H4 (cell line): ENCODE data around the gene ARHGAP33. TPM values are rescaled to one million over a fixed set of nuclear protein-coding genes. Genes with fewer than 3 reads are reported as not detected.

Experiments
- DNase-seq: peaks from one replicate; pipeline ENCODE4 v3.0.0-alpha.2; 2015; ENCODE audit warnings: low spot score
- total RNA-seq: library from RNA; depleted of rRNA; stranded (reverse); fragments of >200 nt; shearing (Covaris generic); gene quantifications from 2 replicates; pipeline ENCODE4 v1.2.3, GENCODE V29; 2014; rRNA removed

Gene ARHGAP33
- total RNA-seq: 1.5 and 2.2 TPM in 2 replicates

DNA sequence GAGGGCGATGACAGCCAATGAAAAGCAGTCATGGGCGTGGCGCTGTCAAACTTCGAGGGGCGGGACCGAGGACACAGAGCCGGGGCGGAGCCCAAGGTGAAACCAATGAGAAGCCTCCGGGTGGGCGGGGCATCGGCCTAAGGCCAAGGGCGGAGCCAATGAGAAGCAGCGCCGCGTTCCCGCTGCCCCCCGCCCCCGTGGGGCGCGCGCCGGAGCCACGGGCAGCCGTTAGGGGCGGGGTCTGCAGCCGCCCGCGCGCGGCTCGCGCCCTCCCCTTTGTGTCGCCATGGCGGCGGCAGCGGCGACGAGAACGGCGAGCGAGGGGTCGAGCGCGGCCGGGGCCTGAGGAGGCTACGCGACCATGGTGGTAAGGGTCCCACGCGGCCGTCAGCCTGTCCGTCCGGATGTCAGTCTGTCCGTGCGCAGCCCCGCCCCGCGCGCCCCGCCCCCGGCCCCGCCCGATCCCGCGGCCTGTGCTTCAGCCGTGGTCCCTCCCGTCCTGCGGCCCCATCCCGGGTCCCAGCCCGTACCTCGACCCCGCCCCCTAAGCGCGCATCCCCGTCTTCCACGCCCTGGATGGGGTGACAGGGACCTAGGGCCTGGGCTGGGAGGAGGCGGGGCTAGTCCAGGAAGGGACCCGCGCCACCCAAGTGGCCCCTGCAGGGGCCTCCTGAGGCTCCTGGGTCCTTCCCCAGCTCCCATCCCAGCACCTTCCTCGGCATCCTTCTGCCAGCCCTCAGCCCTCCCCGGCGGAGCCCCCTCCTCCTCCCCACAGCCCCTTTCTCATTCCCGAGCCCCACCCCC is at the start of gene ARHGAP33:
Gene ARHGAP33, plus strand, starts transcription at position 267 of the 804 bp plus-strand sequence. Its CDS starts 95 bp downstream, at position 362.
- peak; percentile 95 for DNase-seq

DNA sequence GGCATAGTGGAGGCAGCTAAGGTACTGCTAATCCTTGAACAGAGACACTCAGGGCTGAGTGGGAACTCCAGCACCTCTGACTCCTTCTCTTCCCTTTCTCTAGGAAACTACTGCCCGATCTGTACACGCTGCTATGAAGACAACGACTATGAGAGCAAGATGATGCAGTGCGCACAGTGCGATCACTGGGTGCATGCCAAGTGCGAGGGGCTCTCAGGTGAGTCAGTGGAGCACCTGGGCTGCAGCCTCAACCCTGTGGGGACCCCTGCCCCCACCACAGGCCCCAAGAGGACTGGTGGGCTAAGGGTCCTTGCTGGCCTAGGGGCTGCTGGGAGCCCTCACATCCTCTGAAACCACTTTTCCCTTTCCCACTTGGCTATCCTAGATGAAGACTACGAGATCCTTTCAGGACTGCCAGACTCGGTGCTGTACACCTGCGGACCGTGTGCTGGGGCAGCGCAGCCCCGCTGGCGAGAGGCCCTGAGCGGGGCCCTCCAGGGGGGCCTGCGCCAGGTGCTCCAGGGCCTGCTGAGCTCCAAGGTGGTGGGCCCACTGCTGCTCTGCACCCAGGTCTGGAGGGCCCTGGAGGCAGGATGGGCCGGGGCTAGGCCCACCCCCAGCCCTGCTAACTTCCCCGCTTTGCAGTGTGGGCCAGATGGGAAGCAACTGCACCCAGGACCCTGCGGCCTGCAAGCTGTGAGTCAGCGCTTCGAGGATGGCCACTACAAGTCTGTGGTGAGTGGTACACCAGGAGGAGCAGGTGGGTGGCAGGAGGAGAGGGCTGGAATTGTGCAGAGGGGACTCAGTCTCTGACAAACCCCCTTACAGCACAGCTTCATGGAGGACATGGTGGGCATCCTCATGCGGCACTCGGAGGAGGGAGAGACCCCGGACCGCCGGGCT is 48.1 kb upstream of the ARHGAP33 start:
- DNase-seq: no peak

- DNase-seq: no peak
These were observed 47.2 kb upstream of the ARHGAP33 start for GRCh38 chr19:35727956-35728706.

GRCh38 chr19:35729021-35729420 is 46.3 kb upstream of the ARHGAP33 start:
- no peak for DNase-seq

GRCh38 chr19:35729763-35730162 is 45.6 kb upstream of the ARHGAP33 start:
- DNase-seq: no peak

- DNase-seq: no peak
These were observed 45.0 kb upstream of the ARHGAP33 start for GRCh38 chr19:35730326-35730725.

DNA sequence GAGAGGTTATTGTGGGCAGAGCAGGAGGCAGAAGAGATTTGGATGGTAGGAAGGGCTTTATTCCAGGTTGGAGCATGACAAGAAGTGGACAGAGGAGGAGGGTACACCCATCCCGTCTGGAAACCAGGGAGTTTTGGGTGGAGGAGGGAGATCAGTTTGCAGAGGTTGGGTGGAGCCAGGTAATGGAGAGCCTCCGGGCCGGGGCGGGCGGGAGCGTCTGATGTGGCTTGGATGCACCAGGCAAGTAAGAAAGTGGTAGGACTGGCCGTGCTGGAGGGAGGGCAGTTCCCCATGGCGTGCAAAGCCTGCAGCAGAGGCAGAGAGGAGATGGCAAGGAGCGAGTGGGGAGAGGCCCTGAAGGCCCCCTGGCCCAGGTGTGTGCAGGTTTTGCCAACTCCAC is 44.0 kb upstream of the ARHGAP33 start:
- no peak for DNase-seq

DNA sequence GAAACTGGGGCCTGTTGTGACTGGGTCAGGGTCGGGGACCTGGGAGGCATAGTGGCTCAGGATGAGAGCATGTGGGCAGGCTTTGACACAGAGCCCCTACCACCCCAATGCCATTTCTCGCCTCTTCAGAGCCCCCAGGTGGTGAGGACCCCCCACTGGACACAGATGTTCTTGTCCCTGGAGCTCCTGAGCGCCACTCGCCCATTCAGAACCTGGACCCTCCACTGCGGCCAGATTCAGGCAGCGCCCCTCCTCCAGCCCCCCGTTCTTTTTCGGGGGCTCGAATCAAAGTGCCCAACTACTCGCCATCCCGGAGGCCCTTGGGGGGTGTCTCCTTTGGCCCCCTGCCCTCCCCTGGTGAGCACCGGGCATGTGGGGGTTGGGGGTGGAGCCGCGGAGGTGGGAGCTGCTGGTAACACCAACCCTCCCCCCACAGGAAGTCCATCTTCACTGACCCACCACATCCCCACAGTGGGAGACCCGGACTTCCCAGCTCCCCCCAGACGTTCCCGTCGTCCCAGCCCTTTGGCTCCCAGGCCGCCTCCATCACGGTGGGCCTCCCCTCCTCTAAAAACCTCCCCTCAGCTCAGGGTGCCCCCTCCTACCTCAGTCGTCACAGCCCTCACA is 43.5 kb upstream of the ARHGAP33 start:
- DNase-seq: no peak

DNA sequence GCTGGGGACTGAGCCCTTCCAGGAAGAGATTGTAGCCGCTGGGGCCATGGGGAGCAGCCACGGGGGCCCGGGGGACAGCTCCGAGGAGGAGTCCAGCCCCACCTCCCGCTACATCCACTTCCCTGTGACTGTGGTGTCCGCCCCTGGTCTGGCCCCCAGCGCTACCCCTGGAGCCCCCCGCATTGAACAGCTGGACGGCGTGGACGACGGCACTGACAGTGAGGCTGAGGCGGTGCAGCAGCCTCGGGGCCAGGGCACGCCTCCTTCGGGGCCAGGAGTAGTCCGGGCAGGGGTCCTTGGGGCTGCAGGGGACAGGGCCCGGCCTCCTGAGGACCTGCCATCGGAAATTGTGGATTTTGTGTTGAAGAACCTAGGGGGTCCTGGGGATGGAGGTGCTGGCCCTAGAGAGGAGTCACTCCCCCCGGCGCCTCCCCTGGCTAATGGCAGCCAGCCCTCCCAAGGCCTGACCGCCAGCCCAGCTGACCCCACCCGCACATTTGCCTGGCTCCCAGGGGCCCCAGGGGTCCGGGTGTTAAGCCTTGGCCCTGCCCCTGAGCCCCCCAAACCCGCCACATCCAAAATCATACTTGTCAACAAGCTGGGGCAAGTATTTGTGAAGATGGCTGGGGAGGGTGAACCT is 42.7 kb upstream of the ARHGAP33 start:
- no peak for DNase-seq

- no peak for DNase-seq
These were observed 41.9 kb upstream of the ARHGAP33 start for GRCh38 chr19:35733180-35734125.

DNA sequence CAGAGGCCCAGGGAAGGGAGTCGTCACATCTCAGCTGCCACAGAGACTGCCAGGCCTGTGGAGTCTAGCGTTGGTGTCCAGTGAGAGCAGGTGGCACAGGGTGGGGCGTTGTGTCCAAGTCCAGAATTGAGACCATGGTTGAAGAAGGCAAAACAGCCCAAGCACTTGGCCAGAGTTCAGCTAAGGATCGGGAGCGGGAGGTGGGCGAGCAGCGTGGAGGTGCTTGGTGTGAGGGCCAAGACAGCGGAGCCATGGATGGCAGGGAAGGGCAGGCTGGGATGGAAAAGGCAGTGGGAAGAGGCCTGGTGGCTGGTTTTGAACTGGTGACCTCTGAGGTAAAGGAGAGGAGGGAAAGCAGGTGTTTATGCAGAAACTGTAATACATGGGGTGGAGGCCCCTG is 41.1 kb upstream of the ARHGAP33 start:
- no peak for DNase-seq

DNA sequence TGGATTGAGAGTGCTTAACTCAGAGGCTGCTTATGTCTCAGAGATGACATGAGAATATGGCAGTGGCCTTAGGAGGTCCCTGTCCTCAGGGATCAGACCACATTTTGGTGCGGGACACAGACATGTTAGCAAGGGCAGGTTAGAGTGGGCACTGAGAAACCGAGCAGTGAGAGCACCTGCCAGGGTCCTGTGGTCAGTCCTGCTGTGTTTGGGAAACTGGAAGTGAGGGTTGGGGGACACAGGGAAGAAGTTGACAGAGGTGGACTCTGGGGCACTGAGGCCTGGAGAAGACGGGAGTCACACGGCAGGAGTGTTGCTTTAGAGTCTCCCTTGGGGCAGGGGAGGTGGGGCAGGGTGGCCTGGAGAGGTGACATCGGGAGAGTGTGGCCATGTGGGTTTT is 40.5 kb upstream of the ARHGAP33 start:
- no peak for DNase-seq

DNA sequence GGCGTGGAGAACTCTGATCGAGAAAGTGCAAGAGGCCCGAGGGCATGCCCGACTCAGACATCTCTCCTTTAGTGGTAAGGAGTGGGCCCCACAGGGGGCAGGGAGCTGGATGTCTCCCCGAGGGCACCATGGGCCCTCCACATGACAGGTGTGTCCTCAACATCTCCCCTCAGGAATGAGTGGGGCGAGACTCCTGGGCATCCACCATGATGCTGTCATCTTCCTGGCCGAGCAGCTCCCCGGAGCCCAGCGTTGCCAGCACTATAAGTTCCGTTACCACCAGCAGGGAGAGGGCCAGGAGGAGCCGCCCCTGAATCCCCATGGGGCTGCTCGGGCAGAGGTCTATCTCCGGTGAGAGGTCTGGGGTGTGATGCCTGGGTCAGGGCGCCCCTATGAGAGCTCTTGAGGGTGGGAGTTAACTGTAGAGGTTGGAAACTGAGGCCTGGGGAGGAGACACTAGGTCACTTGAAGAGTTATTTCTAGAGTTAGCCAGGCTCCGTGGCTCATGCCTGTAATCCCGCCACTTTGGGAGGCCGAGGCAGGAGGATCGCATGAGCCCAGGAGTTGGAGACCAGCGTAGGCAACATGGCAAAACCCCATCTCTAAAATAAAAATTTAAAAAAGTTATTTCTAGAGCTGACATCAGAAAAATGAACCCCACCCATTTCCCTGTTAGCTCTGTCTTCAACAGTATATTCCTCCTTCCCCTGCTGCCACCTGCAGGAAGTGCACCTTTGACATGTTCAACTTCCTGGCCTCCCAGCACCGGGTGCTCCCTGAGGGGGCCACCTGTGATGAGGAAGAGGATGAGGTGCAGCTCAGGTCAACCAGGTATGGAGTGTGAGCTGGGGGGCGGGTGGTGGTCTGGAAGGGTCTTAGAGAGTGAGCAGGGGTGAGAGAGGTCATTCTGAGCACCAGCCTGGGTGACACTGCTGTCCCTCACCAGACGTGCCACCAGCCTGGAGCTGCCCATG is 38.2 kb upstream of the ARHGAP33 start:
- no peak for DNase-seq

GRCh38 chr19:35738021-35738886 is 37.1 kb upstream of the ARHGAP33 start:
- no peak for DNase-seq

DNA sequence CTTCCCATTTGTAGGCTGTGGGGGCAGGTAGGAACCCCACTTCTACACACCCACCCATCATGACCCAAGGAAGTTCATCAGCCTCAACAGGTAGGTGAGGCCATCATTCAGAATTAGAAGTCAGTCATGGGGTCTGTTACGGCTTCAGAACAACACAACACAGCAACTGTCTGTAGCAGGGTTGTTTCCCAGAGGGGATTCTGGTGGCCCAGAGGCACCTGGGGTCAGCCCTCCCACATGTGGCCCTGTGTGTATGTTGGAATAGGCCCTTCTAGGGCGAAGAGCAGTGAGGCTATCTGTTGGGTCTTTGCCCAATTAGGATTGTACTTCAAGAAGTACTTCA is 36.5 kb upstream of the ARHGAP33 start:
- DNase-seq: no peak

DNA sequence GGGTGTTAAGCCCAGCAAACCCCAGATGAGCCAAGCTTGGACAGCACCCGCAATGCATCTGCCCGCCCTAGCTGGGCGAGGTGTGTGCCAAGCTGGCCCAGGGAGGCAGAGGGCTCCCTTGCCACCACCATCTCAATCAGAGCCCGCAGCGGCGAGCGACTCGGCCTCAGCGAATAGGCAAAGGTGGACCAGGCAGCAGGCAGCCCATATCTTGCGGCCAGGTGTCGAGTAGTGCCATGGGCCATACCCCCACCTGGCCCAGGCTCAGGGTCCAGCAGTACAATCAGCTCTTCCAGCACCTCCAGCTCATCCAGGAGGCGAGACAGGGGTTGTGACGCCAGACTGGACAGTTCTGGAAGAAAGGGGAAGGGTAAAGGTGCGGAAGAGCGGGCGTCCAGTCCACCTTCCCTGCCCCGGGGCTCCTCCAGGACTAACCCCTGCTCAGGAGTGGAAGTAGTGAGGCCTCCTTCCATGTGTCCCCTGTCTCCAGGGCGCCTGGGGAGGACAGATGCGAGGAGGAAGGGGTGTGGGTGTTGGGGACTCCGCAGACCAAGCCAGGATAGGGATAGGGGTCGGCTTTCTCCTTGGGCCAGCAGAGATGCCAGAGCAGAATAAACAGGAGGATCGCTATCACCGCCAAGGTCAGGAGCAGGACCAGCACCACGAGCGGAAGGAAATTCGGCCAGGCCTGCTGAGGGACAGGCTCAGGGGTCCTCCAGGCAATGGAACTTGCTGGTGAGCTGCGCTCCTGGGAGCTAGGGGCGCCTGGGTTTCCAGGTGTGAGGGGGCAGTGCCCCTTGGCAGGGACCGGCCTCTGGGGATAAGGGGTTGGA is 35.9 kb upstream of the ARHGAP33 start:
- no peak for DNase-seq

- no peak for DNase-seq
These were observed 35.3 kb upstream of the ARHGAP33 start for GRCh38 chr19:35740108-35740422.
